Keratinocyte (primary cell): ENCODE data around the gene MAP3K8. TPM values are rescaled to one million over a fixed set of nuclear protein-coding genes. Genes with fewer than 3 reads are reported as not detected.

ENCODE experiments used
- DNase-seq: peaks from one replicate; pipeline ENCODE4 v3.0.0-alpha.2; 2011; ENCODE audit warnings: low read depth, missing footprints, low spot score
- FAIRE-seq: peaks from 2 replicates; lab custom pipeline; 2011; peaks lifted over from hg19 to GRCh38; lab: Jason Lieb, UNC
- H2AFZ ChIP-seq: 2 replicates; pipeline ENCODE4 v1.6.0; 2012; ENCODE audit warnings: low read length, control low read depth, inconsistent platforms; ENCODE audit not compliant: control insufficient read depth
- H3K27ac ChIP-seq: 2 replicates; pipeline ENCODE4 v1.5.1; 2011; ENCODE audit warnings: low read length; ENCODE audit not compliant: control insufficient read depth, insufficient read depth
- H3K27me3 ChIP-seq: 3 replicates; pipeline ENCODE4 v1.6.0; 2011; ENCODE audit warnings: low read length; ENCODE audit not compliant: control insufficient read depth, insufficient read depth; ENCODE audit errors: extremely low read depth
- H3K36me3 ChIP-seq, 2 experiments: 2 replicates in 1 of 2; 3 replicates in 1 of 2; pipeline ENCODE4 v1.5.1; 2011; ENCODE audit warnings: low read length in 2 of 2, mild to moderate bottlenecking in 1 of 2; ENCODE audit not compliant: control insufficient read depth in 2 of 2, insufficient read depth in 2 of 2; ENCODE audit errors: extremely low read depth in 1 of 2
- H3K4me1 ChIP-seq: 3 replicates; pipeline ENCODE4 v1.5.1; 2011; ENCODE audit warnings: low read length; ENCODE audit not compliant: control insufficient read depth, insufficient read depth; ENCODE audit errors: extremely low read depth
- H3K4me2 ChIP-seq: 3 replicates; pipeline ENCODE4 v1.6.0; 2011; ENCODE audit warnings: low read depth, low read length; ENCODE audit not compliant: control insufficient read depth, insufficient read depth; ENCODE audit errors: extremely low read depth
- H3K4me3 ChIP-seq, 3 experiments: fragments of 200-600 bp in 1 of 3; sonication (generic) in 1 of 3; 2 replicates in 2 of 3; 3 replicates in 1 of 3; pipeline ENCODE4 v1.5.1; 2011 to 2016; ENCODE audit warnings: low read length in 3 of 3, mild to moderate bottlenecking in 3 of 3, control low read depth in 2 of 3, inconsistent platforms in 1 of 3, low read depth in 1 of 3, mixed read lengths in 1 of 3, mixed run types in 1 of 3, moderate library complexity in 1 of 3; ENCODE audit not compliant: control insufficient read depth in 2 of 3, insufficient read depth in 2 of 3; ENCODE audit errors: extremely low read depth in 1 of 3
- H3K79me2 ChIP-seq: 2 replicates; pipeline ENCODE4 v1.6.0; 2012; ENCODE audit warnings: low read length; ENCODE audit not compliant: control insufficient read depth, insufficient read depth
- H3K9ac ChIP-seq: 3 replicates; pipeline ENCODE4 v1.6.0; 2011; ENCODE audit warnings: low read length; ENCODE audit not compliant: control insufficient read depth, insufficient read depth; ENCODE audit errors: extremely low read depth
- H3K9me1 ChIP-seq: 3 replicates; pipeline ENCODE4 v1.6.0; 2011; ENCODE audit warnings: low read length; ENCODE audit not compliant: control insufficient read depth, insufficient read depth; ENCODE audit errors: extremely low read depth
- H3K9me3 ChIP-seq: 2 replicates; pipeline ENCODE4 v1.5.1; 2012; ENCODE audit warnings: low read depth, low read length; ENCODE audit not compliant: control insufficient read depth
- H4K20me1 ChIP-seq: 3 replicates; pipeline ENCODE4 v1.6.0; 2011; ENCODE audit warnings: low read length; ENCODE audit not compliant: control insufficient read depth, insufficient read depth; ENCODE audit errors: extremely low read depth
- CTCF ChIP-seq, 3 experiments: IDR thresholded peaks in 1 of 3; conservative IDR thresholded peaks in 1 of 3; optimal IDR thresholded peaks in 1 of 3; 2 replicates in 2 of 3; 3 replicates in 1 of 3; pipeline versions ENCODE3 to v1.5.1; 2011; ENCODE audit warnings: low read length in 3 of 3, mild to moderate bottlenecking in 3 of 3, moderate library complexity in 2 of 3, control low read depth in 1 of 3, inconsistent platforms in 1 of 3; ENCODE audit not compliant: insufficient read depth in 2 of 3; ENCODE audit errors: extremely low read depth in 1 of 3
- EZH2 ChIP-seq: IDR thresholded peaks from one replicate; pipeline ENCODE4 v1.6.1; 2012; ENCODE audit warnings: inconsistent platforms, mild to moderate bottlenecking, low read length, moderate library complexity
- dilution Hi-C: fragments of 300-500 bp; cut with MboI; formaldehyde crosslinking; loops from one replicate; pipeline ENCODE4 v1.7.0; 2020; ENCODE audit warnings: low sequenced_read_pairs; ENCODE audit not compliant: extremely low pct_ligation_motif_present
- polyA plus RNA-seq, 5 experiments: library from polyadenylated mRNA; depleted of rRNA in 3 of 5; stranded (reverse) in 3 of 5; stranded (forward) in 1 of 5; unstranded in 1 of 5; fragments of >200 nt; gene quantifications; 1 replicate in 1 of 5; 2 replicates in 3 of 5; 3 replicates in 1 of 5; pipeline versions ENCODE4 v1.2.1 to v1.2.3, GENCODE V29; 2011 to 2012; ENCODE audit warnings: missing spikeins in 2 of 5, low read depth in 1 of 5, low replicate concordance in 1 of 5

MAP3K8 gene
- polyA plus RNA-seq, 1 donor (not counting 4 experiments of a cell fraction or from before 2014, with no cell fraction given) = 4.9 TPM

- no peak for FAIRE-seq
- Histone ChIP-seq H4K20me1 (no peaks in the 10 kb centered on the region), H3K9me1 (no peaks in the 10 kb centered on the region), H3K4me1 (peaks cover 9% of the 10 kb centered on the region), H3K27ac (no peak overlapping the region), H3K27me3 (no peaks in the 10 kb centered on the region), H3K4me2 (no peak overlapping the region), H3K36me3 (no peaks in the 10 kb centered on the region), H3K9me3 (no peaks in the 10 kb centered on the region), H3K79me2 (no peaks in the 10 kb centered on the region), H2AFZ (no peak overlapping the region), H3K4me3 (no peak overlapping the region), H3K9ac (no peak overlapping the region)
- TF ChIP-seq CTCF (optimal IDR thresholded peaks at IDR 0.05 in 1 of 3, IDR thresholded peaks at IDR 0.05 in 1 of 3, conservative IDR thresholded peaks at IDR 0.05 in 1 of 3; ENCODE audit: extremely low read depth in 1 of 3, insufficient read depth in 2 of 3, low read length in 3 of 3) = no peak
- no peak for TF ChIP-seq EZH2
- no peak for DNase-seq
- dilution Hi-C loops = no loop called here
Measured at GRCh38 chr10:30491916-30492515, 58.0 kb downstream of the MAP3K8 start.

GRCh38 chr10:30493609-30494530 lies 59.9 kb downstream of the MAP3K8 start:
- no peak for DNase-seq
- no peak for TF ChIP-seq EZH2
- TF ChIP-seq CTCF (optimal IDR thresholded peaks at IDR 0.05 in 1 of 3, IDR thresholded peaks at IDR 0.05 in 1 of 3, conservative IDR thresholded peaks at IDR 0.05 in 1 of 3; ENCODE audit: extremely low read depth in 1 of 3, insufficient read depth in 2 of 3, low read length in 3 of 3) = peak in 1 of 3 experiments; percentile 2
- Histone ChIP-seq H3K4me2 (no peak overlapping the region), H3K9me3 (no peaks in the 10 kb centered on the region), H3K9me1 (no peaks in the 10 kb centered on the region), H4K20me1 (no peaks in the 10 kb centered on the region), H3K4me3 (no peak overlapping the region), H3K36me3 (no peaks in the 10 kb centered on the region), H3K79me2 (no peaks in the 10 kb centered on the region), H3K27me3 (no peaks in the 10 kb centered on the region), H3K4me1 (peaks cover 9% of the 10 kb centered on the region), H3K9ac (no peak overlapping the region), H2AFZ (no peak overlapping the region), H3K27ac (no peak overlapping the region)
- dilution Hi-C loops = no loop called here
- no peak for FAIRE-seq
